SK-N-SH treated with all-trans-retinoic acid at 6 μM for 48 hours (cell line): Measurements from ENCODE around the gene IGF2BP1.

Experiments used
- ATAC-seq: fragments of 200-7000 bp; cut with Tn5 transposase; 3 replicates; pipeline ENCODE4 v1.9.1; 2020; ENCODE audit warnings: mild to moderate bottlenecking, moderate library complexity
- BACH2 ChIP-seq: fragments of 250-450 bp; sonication (Bioruptor Pico); IDR thresholded peaks from 2 replicates; pipeline ENCODE4 v1.9.0; 2021; ENCODE audit warnings: mild to moderate bottlenecking, borderline replicate concordance
- CSDC2 ChIP-seq: fragments of 250-450 bp; sonication (Bioruptor Pico); IDR thresholded peaks from 2 replicates; pipeline ENCODE4 v1.5.0; 2020; ENCODE audit warnings: mild to moderate bottlenecking, moderate library complexity
- ESRRG ChIP-seq: fragments of 250-450 bp; sonication (Bioruptor Pico); IDR thresholded peaks from 2 replicates; pipeline ENCODE4 v1.6.1; 2021; ENCODE audit warnings: mild to moderate bottlenecking
- ISL1 ChIP-seq: fragments of 250-450 bp; sonication (Bioruptor Pico); IDR thresholded peaks from 2 replicates; pipeline ENCODE4 v2.1.2; 2022; ENCODE audit warnings: mild to moderate bottlenecking, moderate library complexity
- OSR1 ChIP-seq: fragments of 250-450 bp; sonication (Bioruptor Pico); IDR thresholded peaks from 2 replicates; pipeline ENCODE4 v1.8.0; 2022; ENCODE audit warnings: moderate library complexity, mild to moderate bottlenecking, inconsistent platforms
- PPARA ChIP-seq: fragments of 250-450 bp; sonication (Bioruptor Pico); IDR thresholded peaks from 2 replicates; pipeline ENCODE4 v1.5.0; 2020; ENCODE audit warnings: mild to moderate bottlenecking, borderline replicate concordance
- SNAI2 ChIP-seq: fragments of 250-450 bp; sonication (Bioruptor Pico); IDR thresholded peaks from 2 replicates; pipeline ENCODE4 v1.5.0; 2020; ENCODE audit warnings: mild to moderate bottlenecking, moderate library complexity
- TCF4 ChIP-seq: fragments of 250-450 bp; sonication (Bioruptor Pico); IDR thresholded peaks from 2 replicates; pipeline ENCODE4 v1.8.0; 2021; ENCODE audit warnings: mild to moderate bottlenecking, moderate library complexity, borderline replicate concordance
- TOX ChIP-seq: fragments of 250-450 bp; sonication (Bioruptor Pico); IDR thresholded peaks from 2 replicates; pipeline ENCODE4 v1.8.0; 2021; ENCODE audit warnings: mild to moderate bottlenecking, moderate library complexity, borderline replicate concordance
- ZC3H10 ChIP-seq: fragments of 250-450 bp; sonication (Bioruptor Pico); IDR thresholded peaks from 2 replicates; pipeline ENCODE4 v1.5.1; 2021; ENCODE audit warnings: mild to moderate bottlenecking, moderate library complexity
- ZFP3 ChIP-seq: fragments of 250-450 bp; sonication (Bioruptor Pico); IDR thresholded peaks from 2 replicates; pipeline ENCODE4 v1.5.0; 2020; ENCODE audit warnings: mild to moderate bottlenecking, moderate library complexity
- ZNF565 ChIP-seq: fragments of 450-650 bp; formaldehyde crosslinking; conservative IDR thresholded peaks from 2 replicates; pipeline ENCODE4 v1.5.0; 2020; ENCODE audit warnings: low read depth, mild to moderate bottlenecking, moderate library complexity
- ZNF70 ChIP-seq: fragments of 450-650 bp; formaldehyde crosslinking; IDR thresholded peaks from 2 replicates; pipeline ENCODE4 v1.5.0; 2020; ENCODE audit warnings: mild to moderate bottlenecking, moderate library complexity
- ZNF8 ChIP-seq: fragments of 450-650 bp; formaldehyde crosslinking; IDR thresholded peaks from 2 replicates; pipeline ENCODE4 v1.5.0; 2020; ENCODE audit warnings: mild to moderate bottlenecking, moderate library complexity
- TF ChIP-seq, protein P1 (sequence below): fragments of 250-450 bp; sonication (Bioruptor Pico); IDR thresholded peaks from 2 replicates; pipeline ENCODE4 v1.8.0; 2021; ENCODE audit warnings: low read depth, mild to moderate bottlenecking, moderate library complexity, borderline replicate concordance
- TF ChIP-seq, protein P2 (sequence below): fragments of 250-450 bp; sonication (Bioruptor Pico); IDR thresholded peaks from 2 replicates; pipeline ENCODE4 v1.5.1; 2021; ENCODE audit warnings: mild to moderate bottlenecking, moderate library complexity
- TF ChIP-seq, protein P3 (sequence below): fragments of 250-450 bp; sonication (Bioruptor Pico); IDR thresholded peaks from 2 replicates; pipeline ENCODE4 v1.8.0; 2020; ENCODE audit warnings: mild to moderate bottlenecking, moderate library complexity, borderline replicate concordance
- TF ChIP-seq, protein P4 (sequence below): fragments of 250-450 bp; sonication (Bioruptor Pico); IDR thresholded peaks from 2 replicates; pipeline ENCODE4 v1.5.1; 2020; ENCODE audit warnings: low read depth, mild to moderate bottlenecking, moderate library complexity

IGF2BP1 gene

DNA sequence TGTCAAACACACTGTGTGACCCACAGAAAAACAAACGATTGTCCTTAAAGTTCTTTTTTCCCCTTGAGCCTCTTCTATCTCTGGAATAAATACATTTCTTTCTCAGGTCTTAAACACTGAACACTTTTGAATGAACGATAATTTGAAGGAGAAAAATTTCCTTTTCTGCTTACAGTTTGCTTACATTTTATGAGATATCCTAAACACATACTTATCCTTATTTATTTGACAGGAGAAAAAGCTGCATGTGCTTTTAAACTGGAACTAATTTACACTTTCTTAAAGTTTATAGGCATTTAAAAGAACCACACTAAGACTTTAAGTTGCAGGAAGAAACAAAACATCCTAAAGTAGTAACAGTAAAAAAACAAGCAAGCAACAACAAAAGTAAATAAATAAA is 4.7 kb upstream of the IGF2BP1 start:
- no peak for ATAC-seq
- TF ChIP-seq PPARA (CRISPR knock-in tag) = no peak
- TF ChIP-seq CSDC2 (CRISPR knock-in tag) = no peak
- no peak for TF ChIP-seq TOX (CRISPR knock-in tag)
- no peak for TF ChIP-seq ZNF70 (CRISPR knock-in tag)
- no peak for TF ChIP-seq ZC3H10 (CRISPR knock-in tag)
- TF ChIP-seq ZFP3 (CRISPR knock-in tag) = no peak
- TF ChIP-seq ZNF8 = no peak
- TF ChIP-seq BACH2 (CRISPR knock-in tag) = no peak
- no peak for TF ChIP-seq SNAI2 (CRISPR knock-in tag)
- no peak for TF ChIP-seq ESRRG (CRISPR knock-in tag)
- TF ChIP-seq, protein P1, sequence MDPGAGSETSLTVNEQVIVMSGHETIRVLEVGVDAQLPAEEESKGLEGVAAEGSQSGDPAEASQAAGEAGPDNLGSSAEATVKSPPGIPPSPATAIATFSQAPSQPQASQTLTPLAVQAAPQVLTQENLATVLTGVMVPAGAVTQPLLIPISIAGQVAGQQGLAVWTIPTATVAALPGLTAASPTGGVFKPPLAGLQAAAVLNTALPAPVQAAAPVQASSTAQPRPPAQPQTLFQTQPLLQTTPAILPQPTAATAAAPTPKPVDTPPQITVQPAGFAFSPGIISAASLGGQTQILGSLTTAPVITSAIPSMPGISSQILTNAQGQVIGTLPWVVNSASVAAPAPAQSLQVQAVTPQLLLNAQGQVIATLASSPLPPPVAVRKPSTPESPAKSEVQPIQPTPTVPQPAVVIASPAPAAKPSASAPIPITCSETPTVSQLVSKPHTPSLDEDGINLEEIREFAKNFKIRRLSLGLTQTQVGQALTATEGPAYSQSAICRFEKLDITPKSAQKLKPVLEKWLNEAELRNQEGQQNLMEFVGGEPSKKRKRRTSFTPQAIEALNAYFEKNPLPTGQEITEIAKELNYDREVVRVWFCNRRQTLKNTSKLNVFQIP = no peak
- no peak for TF ChIP-seq ISL1 (CRISPR knock-in tag)

DNA sequence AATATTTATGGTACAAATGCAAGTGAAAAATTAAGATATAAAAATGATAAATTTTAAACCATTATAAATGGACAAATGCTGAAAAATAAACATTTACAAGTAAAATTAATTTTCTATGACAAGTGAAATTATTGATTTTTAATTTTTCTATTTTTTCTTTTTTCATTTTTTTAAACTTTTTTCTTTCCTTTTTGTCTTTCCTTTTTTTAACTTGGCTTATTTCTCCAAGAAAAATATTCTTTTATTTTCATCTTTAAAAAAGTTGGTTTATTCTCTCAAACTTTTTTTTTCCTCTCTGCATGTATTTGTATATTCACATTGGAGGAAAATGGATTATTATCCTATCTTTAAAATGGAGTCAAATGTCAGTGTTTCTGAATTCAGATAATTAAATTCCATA is 3.9 kb upstream of the IGF2BP1 start:
- ATAC-seq = no peak
- TF ChIP-seq TOX (CRISPR knock-in tag) (no peak), ISL1 (CRISPR knock-in tag) (no peak), ZNF70 (CRISPR knock-in tag) (no peak), CSDC2 (CRISPR knock-in tag) (no peak), ZNF565 (CRISPR knock-in tag) (no peak), ZFP3 (CRISPR knock-in tag) (no peak), ESRRG (CRISPR knock-in tag) (no peak), ZNF8 (no peak)
- TF ChIP-seq, protein P2, sequence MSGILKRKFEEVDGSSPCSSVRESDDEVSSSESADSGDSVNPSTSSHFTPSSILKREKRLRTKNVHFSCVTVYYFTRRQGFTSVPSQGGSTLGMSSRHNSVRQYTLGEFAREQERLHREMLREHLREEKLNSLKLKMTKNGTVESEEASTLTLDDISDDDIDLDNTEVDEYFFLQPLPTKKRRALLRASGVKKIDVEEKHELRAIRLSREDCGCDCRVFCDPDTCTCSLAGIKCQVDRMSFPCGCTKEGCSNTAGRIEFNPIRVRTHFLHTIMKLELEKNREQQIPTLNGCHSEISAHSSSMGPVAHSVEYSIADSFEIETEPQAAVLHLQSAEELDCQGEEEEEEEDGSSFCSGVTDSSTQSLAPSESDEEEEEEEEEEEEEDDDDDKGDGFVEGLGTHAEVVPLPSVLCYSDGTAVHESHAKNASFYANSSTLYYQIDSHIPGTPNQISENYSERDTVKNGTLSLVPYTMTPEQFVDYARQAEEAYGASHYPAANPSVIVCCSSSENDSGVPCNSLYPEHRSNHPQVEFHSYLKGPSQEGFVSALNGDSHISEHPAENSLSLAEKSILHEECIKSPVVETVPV = no peak
- TF ChIP-seq, protein P3, sequence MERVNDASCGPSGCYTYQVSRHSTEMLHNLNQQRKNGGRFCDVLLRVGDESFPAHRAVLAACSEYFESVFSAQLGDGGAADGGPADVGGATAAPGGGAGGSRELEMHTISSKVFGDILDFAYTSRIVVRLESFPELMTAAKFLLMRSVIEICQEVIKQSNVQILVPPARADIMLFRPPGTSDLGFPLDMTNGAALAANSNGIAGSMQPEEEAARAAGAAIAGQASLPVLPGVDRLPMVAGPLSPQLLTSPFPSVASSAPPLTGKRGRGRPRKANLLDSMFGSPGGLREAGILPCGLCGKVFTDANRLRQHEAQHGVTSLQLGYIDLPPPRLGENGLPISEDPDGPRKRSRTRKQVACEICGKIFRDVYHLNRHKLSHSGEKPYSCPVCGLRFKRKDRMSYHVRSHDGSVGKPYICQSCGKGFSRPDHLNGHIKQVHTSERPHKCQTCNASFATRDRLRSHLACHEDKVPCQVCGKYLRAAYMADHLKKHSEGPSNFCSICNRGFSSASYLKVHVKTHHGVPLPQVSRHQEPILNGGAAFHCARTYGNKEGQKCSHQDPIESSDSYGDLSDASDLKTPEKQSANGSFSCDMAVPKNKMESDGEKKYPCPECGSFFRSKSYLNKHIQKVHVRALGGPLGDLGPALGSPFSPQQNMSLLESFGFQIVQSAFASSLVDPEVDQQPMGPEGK (CRISPR knock-in tag) = no peak
- TF ChIP-seq, protein P4, sequence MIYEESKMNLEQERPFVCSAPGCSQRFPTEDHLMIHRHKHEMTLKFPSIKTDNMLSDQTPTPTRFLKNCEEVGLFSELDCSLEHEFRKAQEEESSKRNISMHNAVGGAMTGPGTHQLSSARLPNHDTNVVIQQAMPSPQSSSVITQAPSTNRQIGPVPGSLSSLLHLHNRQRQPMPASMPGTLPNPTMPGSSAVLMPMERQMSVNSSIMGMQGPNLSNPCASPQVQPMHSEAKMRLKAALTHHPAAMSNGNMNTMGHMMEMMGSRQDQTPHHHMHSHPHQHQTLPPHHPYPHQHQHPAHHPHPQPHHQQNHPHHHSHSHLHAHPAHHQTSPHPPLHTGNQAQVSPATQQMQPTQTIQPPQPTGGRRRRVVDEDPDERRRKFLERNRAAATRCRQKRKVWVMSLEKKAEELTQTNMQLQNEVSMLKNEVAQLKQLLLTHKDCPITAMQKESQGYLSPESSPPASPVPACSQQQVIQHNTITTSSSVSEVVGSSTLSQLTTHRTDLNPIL (CRISPR knock-in tag) = no peak
- TF ChIP-seq, all 23 proteins: peak for 0

DNA sequence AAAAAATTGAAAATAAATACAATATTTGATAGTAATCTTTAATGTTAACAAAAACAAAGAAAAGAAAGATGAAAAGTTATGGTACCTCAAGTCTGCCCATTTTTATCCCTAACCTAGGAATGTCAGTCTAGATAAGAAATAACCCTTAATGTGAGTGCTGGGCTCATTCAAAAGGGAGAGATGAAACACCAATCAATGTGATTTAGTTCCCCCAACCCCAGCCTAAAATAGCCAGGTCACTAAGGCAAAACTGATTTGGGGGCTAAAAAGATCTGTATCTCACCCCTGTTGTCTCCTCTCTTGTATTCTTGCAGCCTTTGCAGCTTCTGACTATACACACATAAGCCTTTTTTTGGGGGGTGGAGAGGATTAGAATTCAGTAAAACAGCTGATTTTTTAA is 3.2 kb upstream of the IGF2BP1 start:
- TF ChIP-seq OSR1 = no peak
- TF ChIP-seq ZNF70 (CRISPR knock-in tag) = no peak
- no peak for ATAC-seq

DNA sequence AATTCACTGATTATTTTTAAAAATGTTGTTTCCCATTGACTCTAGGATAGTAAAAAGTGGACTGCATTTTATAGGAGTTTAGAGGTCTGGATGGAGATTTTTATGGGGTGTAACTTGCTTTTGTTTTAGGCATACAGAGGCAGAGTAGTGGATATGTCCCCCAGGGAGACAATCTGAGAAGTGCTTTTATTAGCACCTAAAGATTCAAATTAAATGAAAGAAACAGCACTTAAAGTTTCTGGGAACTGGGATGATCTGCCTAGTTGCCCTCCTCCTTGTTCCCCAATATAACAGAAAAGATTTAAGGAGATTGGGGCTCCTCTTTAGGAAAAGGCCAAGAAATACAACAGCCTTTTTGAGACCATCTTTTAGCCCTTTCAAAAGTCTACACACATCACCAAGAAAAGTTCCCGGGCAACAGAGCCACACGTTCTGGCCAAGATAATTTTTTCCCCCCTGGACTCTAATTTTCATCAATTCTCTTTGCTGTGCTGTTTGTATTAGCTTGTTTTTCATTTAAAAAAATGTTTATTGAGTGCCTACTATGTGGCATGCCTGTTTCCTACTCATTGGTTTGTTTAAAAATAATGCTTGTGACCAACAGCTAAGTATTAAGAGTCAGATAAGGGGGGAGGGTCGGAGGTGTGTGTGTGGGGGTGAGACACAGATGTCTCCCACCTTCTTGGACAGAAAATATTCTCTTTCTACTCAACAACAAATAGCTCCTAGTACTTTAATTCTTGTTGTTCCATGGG is 2.5 kb upstream of the IGF2BP1 start:
- ATAC-seq = no peak
- no peak for TF ChIP-seq TCF4 (CRISPR knock-in tag)

DNA sequence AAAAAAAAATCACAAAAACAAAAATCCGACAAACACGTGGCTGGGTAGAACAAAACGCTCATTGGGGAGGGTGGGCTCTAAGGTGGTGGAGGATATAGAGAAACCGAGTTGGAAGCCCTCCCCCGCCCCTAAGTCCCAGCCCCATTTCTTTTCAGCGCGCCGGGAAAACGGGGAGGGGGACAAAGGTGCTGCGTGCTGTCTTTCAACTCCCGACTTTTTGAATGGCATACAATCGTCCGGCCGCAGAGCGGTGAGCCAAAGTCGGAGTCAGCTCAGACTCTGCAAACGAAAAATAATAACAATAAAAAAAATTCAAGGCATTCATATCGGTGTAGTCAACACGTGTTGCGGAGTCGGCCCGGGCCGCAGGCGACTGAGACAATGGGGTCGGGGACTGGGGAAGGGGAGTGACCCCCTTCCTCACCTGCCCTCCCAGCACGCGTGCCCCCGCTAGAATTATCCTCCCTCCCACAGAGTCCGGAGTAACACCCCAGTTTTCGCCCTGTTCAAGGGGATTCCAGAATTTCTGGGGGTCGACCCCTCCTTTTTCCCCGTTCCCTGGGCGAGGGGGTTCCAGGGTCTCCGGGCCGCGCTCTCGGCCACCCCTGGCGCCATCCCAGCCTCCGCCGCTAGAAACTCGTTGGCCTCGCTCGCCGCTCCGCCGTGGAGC is 1.7 kb upstream of the IGF2BP1 start:
- TF ChIP-seq SNAI2 (CRISPR knock-in tag) = no peak
- ATAC-seq = peak; percentile 46
